GM20000 (cell line): Measurements from ENCODE around the gene RXRA.

Source experiments
- DNase-seq: peaks from one replicate; pipeline ENCODE4 v3.0.0; 2012; ENCODE audit warnings: low spot score
- CTCF ChIP-seq: IDR thresholded peaks from 2 replicates; pipeline ENCODE4 v1.5.1; 2012; ENCODE audit warnings: mild to moderate bottlenecking, control low read depth; ENCODE audit errors: extremely low read depth, missing control alignments

Gene RXRA

GRCh38 chr9:134284741-134285140 lies 41.5 kb upstream of the RXRA start:
- no peak for TF ChIP-seq CTCF
- no peak for DNase-seq

DNA sequence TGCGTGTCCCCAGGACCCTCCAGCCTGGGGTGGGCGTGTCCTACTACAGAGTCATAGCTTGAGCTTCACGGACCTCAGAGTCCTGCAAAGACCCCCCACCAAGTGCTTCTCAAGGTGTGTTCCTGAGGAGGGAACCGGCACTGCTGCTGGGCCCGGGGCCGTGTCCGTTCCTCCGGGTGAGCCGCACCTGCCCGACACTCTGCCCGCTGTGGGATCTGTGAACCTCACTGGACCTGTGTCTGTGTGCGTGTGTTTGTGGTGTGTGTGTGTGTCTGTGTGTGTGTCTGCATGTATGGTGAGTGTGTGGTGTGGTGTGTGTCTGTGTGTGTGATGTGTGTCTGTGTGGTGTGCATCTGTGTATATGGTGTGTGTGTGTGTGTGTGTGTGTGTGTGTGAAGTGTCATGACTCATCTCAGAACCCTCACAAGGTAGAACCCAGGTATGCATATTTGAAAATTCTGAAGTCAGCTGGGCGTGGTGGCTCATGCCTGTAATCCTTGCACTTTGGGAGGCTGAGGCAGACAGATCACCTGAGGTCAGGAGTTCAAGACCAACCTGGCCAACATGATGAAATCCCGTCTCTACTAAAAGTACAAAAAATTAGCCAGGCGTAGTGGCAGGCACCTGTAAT lies 40.9 kb upstream of the RXRA start:
- TF ChIP-seq CTCF = no peak
- no peak for DNase-seq

DNA sequence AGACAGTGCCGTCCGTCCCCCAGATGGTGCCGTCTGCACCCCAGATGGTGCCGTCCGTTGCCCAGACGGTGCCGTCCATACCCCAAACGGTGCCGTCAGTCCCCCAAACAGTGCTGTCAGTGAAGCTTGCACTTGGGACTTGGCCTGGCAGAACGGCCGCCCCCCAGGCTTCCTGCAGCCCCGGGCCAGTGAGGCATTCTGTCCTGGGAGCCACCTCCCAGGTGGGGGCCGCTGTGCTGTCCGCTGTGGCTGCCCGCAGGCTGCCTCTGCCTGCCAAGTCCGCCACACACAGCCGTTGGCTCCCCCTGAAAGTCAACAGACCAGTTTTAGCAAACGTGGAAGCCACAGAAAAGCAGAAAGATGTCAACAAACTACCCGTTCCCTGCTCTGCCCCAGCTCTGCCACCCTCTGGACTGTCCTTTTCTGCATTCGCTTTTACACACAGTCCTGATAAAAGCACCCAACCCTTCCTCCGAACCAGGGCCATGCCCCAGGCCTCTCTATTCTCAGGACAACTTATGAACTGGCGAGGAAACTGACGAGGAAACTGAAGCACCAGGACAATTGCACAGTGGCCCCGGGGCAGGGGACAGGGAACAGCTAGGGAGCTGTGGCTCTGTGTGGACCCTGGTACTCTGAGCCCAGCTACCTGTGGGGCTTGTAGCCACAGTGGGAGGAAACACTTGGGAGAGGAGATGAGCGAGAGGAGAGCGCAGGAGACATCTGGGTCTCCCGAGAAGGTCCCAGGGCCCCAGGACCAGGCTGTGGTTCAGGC lies 39.6 kb upstream of the RXRA start:
- DNase-seq = no peak
- TF ChIP-seq CTCF = no peak

DNA sequence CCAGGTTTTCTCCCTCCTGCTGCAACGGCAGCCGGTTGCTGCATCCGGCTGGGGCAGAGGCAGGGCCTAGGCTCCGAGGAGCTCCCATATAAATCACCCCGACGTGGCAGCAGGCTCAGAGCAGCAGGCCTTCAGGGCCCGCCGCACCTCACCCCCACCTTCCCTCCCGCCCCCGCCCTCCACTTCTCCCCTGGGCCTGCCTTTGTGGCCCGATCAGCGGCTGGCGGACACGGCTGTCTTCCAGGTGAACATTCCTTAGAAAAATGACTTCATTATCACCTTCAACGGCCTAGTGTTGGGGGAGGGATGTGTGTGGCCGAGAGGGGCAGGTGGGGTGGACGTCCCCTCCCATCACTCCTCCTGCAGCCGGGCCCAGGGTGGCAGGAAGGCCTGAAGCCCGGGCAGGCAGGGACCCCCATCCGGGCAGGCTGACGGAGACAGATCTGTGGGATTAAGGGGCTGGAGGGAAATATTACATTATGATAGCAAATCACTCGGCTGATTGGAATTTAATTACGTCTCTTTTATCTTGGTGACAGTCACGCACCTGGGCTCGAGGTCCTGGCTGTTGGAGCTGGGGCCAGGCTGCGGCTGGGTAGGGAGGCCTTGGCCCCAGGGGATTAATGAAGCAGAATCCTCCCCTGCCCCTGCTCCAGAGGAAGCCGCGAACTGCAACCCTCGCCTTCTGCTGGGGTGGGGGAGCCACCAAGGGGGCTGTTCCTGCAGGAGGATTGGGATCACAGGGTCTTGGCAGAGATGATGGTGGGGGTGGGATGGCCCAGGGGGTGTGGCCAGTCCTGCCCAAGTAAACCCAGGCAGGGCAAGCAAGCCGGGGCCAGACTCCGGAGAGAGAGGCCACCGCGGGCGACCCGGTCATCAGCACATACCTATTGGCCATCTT lies 38.4 kb upstream of the RXRA start:
- DNase-seq = no peak
- TF ChIP-seq CTCF = no peak

DNA sequence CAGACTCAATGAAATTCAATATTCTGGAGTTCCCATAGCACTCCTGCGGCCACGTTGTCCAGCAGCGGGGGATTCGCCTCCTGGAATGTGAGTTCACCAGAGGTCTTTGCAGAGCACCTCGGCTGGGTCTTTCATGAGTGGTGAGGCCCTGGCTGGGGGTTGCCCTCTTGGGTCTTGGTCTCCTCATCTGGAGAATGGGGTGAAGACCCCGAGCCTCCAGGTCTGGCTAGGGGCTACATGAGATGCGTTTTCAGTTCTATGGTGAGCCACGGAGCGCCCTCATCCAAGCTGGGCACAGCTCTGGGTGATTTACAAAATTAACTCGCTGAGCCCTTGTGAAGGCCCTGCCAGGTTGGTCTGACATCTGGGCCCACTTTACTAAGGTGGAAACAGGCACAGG lies 37.5 kb upstream of the RXRA start:
- DNase-seq = no peak
- TF ChIP-seq CTCF = no peak

- no peak for TF ChIP-seq CTCF
- no peak for DNase-seq
Measured at GRCh38 chr9:134289241-134289875, 36.9 kb upstream of the RXRA start.
